ENCODE measurements around the gene EPHB2. TPM values are rescaled to one million over a fixed set of nuclear protein-coding genes. Genes with fewer than 3 reads are reported as not detected.

Gene EPHB2
- total and polyA plus RNA-seq, 8 donors = 0.13 to 88.1 (median 2.6) TPM; not detected in 1

DNA sequence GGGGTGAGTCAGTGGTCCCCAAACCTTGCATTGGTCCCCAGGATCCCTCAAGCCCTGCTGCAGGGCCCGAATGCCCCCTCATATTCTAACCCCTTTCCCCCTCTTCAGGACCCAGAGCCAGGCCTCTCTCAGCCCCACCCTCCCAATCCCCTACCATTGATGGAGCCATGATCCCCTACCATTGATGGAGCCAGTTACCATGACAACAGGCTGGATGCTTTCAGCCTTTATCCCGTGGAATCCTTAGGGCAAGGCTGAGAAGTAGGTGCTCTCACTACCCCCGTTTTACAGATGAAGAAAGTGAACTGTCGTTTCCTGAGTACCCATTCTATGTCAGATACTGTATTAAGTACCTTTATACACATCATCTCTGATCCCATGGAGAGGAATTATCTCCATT is 70.8 kb downstream of the EPHB2 start:
- no peaks in the 10 kb centered on the region for H3K36me3 ChIP-seq
- H3K27me3 ChIP-seq = peaks cover 0 to 49% (median 0%) of the 10 kb centered on the region in 3 donors
- H3K4me1 ChIP-seq = peaks cover 0 to 5% (median 2%) of the 10 kb centered on the region in 4 donors
- no peak overlapping the region for H3K4me3 ChIP-seq
- no peak for DNase-seq
- H3K27ac ChIP-seq = no peak overlapping the region
- WGBS, 5 donors = 80 to 93% (median 90%) methylated on average over 4 of the region's 4 CpGs
- TF ChIP-seq EP300 (IDR thresholded peaks at IDR 0.05) (no peak), POLR2A (IDR thresholded peaks at IDR 0.05) (no peak), POLR2AphosphoS5 (IDR thresholded peaks at IDR 0.05) (no peak)
- TF ChIP-seq, protein P1, sequence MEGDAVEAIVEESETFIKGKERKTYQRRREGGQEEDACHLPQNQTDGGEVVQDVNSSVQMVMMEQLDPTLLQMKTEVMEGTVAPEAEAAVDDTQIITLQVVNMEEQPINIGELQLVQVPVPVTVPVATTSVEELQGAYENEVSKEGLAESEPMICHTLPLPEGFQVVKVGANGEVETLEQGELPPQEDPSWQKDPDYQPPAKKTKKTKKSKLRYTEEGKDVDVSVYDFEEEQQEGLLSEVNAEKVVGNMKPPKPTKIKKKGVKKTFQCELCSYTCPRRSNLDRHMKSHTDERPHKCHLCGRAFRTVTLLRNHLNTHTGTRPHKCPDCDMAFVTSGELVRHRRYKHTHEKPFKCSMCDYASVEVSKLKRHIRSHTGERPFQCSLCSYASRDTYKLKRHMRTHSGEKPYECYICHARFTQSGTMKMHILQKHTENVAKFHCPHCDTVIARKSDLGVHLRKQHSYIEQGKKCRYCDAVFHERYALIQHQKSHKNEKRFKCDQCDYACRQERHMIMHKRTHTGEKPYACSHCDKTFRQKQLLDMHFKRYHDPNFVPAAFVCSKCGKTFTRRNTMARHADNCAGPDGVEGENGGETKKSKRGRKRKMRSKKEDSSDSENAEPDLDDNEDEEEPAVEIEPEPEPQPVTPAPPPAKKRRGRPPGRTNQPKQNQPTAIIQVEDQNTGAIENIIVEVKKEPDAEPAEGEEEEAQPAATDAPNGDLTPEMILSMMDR (IDR thresholded peaks at IDR 0.05) = no peak
- intact Hi-C loops (cut with DNase I; ENCODE audit: low total_unique reads) = no loop called here
- no peaks in the 10 kb centered on the region for H3K9me3 ChIP-seq

DNA sequence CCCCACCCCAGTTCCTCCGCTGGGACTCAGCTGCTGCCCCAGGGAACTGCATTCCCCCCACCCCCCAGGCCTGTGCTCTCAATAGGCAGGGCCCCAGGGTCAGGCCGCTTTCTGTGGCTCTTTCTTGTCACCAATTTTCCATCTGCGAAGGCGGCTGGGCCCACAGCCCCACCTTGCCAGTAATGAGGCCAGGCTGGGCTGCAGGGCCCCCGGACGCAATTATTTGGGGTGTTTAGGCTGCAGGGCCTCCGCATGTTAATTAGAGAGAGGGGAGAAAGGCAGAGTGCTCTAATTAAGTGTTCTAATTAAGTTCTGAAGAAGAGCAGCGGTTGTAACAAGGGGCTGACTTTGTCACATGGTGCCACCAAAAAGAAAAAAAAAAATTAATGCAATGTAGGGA is 71.8 kb downstream of the EPHB2 start:
- Histone ChIP-seq H3K4me1 (peaks cover 0 to 5% (median 2%) of the 10 kb centered on the region in 4 donors), H3K27me3 (peaks cover 0 to 49% (median 0%) of the 10 kb centered on the region in 3 donors), H3K36me3 (no peaks in the 10 kb centered on the region), H3K27ac (no peak overlapping the region), H3K9me3 (no peaks in the 10 kb centered on the region), H3K4me3 (no peak overlapping the region)
- no peak for TF ChIP-seq POLR2A (IDR thresholded peaks at IDR 0.05)
- TF ChIP-seq, protein P1 (IDR thresholded peaks at IDR 0.05) = no peak
- no peak for TF ChIP-seq EP300 (IDR thresholded peaks at IDR 0.05)
- TF ChIP-seq POLR2AphosphoS5 (IDR thresholded peaks at IDR 0.05) = no peak
- no peak for DNase-seq
- intact Hi-C loops (cut with DNase I; ENCODE audit: low total_unique reads) = no loop called here
- WGBS, 5 donors = 85 to 91% (median 87%) methylated on average over 8 of the region's 8 CpGs

DNA sequence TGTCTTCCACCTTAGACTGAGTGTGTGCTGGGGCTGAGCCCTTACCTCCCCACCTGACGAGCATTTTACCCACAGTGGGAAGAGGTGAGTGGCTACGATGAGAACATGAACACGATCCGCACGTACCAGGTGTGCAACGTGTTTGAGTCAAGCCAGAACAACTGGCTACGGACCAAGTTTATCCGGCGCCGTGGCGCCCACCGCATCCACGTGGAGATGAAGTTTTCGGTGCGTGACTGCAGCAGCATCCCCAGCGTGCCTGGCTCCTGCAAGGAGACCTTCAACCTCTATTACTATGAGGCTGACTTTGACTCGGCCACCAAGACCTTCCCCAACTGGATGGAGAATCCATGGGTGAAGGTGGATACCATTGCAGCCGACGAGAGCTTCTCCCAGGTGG is 73.7 kb downstream of the EPHB2 start:
- no peak overlapping the region for H3K27ac ChIP-seq
- peaks cover 0 to 37% (median 0%) of the 10 kb centered on the region in 3 donors for H3K27me3 ChIP-seq
- TF ChIP-seq POLR2A (IDR thresholded peaks at IDR 0.05) = no peak
- no peaks in the 10 kb centered on the region for H3K36me3 ChIP-seq
- DNase-seq = no peak
- H3K4me3 ChIP-seq = no peak overlapping the region
- H3K9me3 ChIP-seq = no peaks in the 10 kb centered on the region
- H3K4me1 ChIP-seq = no peaks in the 10 kb centered on the region
- 91 to 100% (median 94%) methylated on average over 15 to 19 of the region's 19 CpGs for WGBS, 5 donors
- intact Hi-C loops (cut with DNase I; ENCODE audit: low total_unique reads) = no loop called here

DNA sequence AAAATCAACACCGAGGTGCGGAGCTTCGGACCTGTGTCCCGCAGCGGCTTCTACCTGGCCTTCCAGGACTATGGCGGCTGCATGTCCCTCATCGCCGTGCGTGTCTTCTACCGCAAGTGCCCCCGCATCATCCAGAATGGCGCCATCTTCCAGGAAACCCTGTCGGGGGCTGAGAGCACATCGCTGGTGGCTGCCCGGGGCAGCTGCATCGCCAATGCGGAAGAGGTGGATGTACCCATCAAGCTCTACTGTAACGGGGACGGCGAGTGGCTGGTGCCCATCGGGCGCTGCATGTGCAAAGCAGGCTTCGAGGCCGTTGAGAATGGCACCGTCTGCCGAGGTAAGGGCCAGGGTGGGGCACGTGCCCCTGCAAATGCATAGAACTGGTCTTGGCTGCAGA is 74.1 kb downstream of the EPHB2 start:
- no peak for TF ChIP-seq POLR2A (IDR thresholded peaks at IDR 0.05)
- TF ChIP-seq POLR2AphosphoS5 (IDR thresholded peaks at IDR 0.05) = no peak
- TF ChIP-seq, protein P1 (IDR thresholded peaks at IDR 0.05) = no peak
- TF ChIP-seq EP300 (IDR thresholded peaks at IDR 0.05) = no peak
- no peak for DNase-seq
- no peaks in the 10 kb centered on the region for H3K4me1 ChIP-seq
- peaks cover 0 to 33% (median 0%) of the 10 kb centered on the region in 3 donors for H3K27me3 ChIP-seq
- intact Hi-C loops (cut with DNase I; ENCODE audit: low total_unique reads) = no loop called here
- H3K4me3 ChIP-seq = no peak overlapping the region
- WGBS, 5 donors = 93 to 97% (median 96%) methylated on average over 22 to 27 of the region's 27 CpGs
- H3K27ac ChIP-seq = no peak overlapping the region
- no peaks in the 10 kb centered on the region for H3K36me3 ChIP-seq
- no peaks in the 10 kb centered on the region for H3K9me3 ChIP-seq

DNA sequence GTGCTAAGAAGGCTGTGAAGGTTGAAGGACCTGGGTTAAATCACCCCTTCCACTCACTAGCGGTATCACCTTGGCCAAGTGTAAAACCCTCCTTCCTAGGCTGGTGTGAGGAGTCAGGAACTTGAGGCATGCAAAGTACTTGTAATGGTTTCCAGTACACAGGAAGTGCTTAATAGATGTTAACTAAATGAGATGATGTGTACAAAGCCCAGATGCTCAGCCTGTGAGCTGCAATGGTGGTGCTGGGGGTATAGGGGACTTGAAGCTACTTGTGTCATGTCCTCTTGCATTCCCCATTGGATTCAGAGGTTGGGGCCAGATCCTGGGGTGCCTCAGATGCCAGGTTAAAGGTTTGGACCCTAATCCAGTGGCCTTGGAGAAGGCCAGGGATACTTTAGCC is 75.5 kb downstream of the EPHB2 start:
- no peaks in the 10 kb centered on the region for H3K36me3 ChIP-seq
- no peak for DNase-seq
- WGBS, 5 donors = 82 to 98% (median 94%) methylated on average over 1 of the region's 1 CpG
- peaks cover 0 to 22% (median 0%) of the 10 kb centered on the region in 3 donors for H3K27me3 ChIP-seq
- TF ChIP-seq POLR2A (IDR thresholded peaks at IDR 0.05) (no peak), EP300 (IDR thresholded peaks at IDR 0.05) (no peak), POLR2AphosphoS5 (IDR thresholded peaks at IDR 0.05) (no peak)
- TF ChIP-seq, protein P1 (IDR thresholded peaks at IDR 0.05) = no peak
- H3K9me3 ChIP-seq = no peaks in the 10 kb centered on the region
- intact Hi-C loops (cut with DNase I; ENCODE audit: low total_unique reads) = no loop called here
- peaks cover 0 to 8% (median 6%) of the 10 kb centered on the region in 4 donors for H3K4me1 ChIP-seq
- no peak overlapping the region for H3K4me3 ChIP-seq
- no peak overlapping the region for H3K27ac ChIP-seq
